Activated T-cell treated with anti-CD3 and anti-CD28 coated beads for 48 hours (primary cell): ENCODE results near the gene MFRP.

Experiments
- DNase-seq: peaks from one replicate; pipeline ENCODE4 v3.0.0-alpha.2; 2020; ENCODE audit warnings: low read depth

MFRP gene

DNA sequence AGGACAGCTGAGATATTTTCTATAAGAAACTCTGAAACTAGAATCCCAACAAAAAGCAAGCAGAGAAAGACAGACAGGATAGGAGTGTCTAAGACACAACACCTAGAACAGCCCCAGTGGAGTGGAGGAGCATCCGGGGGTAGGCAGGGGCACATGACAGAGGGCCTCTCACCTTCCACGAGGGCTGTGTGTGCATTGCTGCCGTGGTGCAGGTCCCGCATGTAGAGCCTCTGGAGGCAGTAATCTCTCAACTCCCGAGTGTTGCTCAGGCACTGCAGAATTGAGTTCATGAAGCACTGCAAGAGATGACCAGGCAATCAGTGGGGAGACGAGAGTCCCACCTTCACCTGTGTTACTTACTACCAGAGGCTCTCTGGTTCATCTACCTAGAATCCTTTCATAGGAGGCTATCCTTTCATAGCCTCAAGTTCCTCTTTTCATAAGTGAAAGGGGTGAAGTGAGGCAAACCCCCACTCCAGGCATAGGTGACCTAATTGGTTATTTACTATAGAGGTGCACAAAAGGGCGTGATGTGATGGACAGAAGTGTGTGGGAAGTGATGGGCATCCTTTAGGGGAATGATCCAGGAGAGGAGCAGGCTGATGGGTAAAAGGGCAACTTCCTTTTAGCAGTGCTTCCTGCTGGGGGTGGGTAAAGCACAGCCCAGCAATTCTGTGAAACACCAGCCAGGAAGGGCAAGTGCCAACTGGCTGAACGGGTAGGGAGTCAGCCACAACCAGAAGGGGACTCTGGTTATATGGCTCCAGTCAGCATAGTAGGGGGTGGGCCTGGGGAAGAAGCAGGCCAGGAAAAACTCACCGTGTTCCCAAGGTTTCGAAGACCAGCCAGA lies 13.1 kb upstream of the MFRP start:
- no peak for DNase-seq

GRCh38 chr11:119357074-119357473 lies 10.6 kb upstream of the MFRP start:
- no peak for DNase-seq

DNA sequence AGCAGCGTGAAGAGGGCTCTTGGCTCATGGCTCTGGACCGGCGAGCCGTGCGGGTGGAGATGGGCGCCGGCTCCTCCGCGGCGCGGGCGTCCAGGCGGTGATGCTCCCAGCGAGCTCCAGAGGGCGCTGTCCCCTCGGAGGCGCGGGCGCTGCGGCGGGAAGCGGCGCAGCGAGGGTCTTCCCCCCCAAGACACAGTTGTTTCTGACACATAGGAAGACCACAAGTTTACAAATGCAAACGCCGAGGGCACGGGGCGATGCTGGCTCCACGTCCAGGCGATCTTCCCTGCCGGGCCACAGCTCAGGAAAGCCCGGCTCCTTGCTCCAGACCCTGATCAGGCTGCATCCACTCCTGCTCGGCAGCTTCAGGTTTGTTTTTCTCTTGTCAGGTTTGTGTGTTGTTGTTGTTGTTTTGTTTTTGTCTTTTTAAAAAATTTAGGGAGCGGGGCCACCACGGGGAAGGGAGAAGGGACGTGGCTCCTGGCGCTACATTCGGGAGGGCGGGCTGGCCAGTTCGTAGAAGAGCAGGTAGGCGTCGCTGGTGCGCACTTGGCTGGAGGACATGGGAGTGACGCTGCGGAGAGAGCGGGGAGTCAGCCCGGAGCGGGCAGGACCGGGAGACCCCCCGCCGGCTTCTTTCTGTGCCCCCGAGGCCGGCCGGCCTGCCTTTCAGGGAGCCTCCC lies 10.0 kb upstream of the MFRP start:
- DNase-seq: peak; percentile 68

- DNase-seq: no peak
Observed at GRCh38 chr11:119355091-119355843, 8.8 kb upstream of the MFRP start.

- DNase-seq: no peak
Observed at GRCh38 chr11:119352857-119353260, 6.4 kb upstream of the MFRP start.

GRCh38 chr11:119351232-119351631 lies 4.7 kb upstream of the MFRP start:
- DNase-seq: no peak

- DNase-seq: no peak
Observed at GRCh38 chr11:119350302-119350701, 3.8 kb upstream of the MFRP start.

- DNase-seq: no peak
Observed at GRCh38 chr11:119347940-119348605, 1.6 kb upstream of the MFRP start.

DNA sequence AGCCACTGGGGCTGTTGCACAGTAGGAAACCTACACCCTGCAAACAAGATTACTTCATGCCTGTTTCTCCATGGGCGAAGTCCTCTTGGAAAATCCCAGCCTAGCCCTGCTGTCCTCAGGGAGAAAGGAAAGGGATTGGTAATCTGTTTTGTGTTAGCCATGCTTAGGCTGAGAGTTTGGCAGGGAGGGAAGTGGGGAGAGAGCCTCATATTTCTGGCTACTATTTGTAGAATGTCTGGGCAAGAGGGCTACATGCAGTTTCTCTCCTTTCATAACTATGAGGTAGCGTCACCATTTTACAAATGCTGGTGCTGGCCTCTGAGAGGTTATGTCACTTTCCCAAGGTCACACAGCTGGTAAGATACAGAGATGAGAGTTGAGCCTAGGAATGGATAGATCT lies 737 bp upstream of the MFRP start:
- no peak for DNase-seq

- DNase-seq: no peak
Observed at GRCh38 chr11:119345685-119346084, 820 bp downstream of the MFRP start.

DNA sequence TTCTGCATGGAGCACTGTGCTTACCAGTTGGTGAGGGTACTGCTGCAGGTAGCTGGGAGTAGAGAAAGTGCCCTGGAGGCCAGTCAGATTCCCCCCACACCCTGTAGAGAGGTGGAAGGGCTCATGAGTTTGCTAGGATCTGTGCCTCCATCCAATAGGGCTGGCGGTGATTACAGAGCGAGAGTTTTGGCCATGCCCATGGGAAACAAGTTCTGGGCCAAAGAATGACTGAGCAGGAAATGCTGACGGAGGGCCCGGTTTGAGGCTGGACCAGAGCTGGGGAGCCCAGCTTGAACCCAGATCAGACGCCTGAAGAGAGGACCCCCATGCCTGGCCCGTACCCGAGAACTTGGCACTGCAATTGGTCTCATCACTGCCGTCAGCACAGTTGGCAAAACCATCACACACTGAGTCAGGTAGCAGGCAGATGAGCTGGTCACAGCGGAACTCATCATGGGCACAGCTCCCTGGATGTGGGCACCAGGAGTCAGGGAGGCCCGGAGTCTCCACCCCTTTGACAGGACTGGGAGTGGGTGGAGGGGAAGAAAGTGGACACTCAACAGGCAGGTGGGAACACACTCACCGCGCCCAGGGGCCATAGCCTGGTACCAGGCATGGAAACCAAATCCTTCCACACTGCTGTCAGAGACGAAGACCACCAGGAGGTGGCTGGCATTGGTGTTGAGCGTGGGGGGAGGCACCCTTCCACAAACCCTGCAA lies 2.1 kb downstream of the MFRP start:
- DNase-seq: no peak

DNA sequence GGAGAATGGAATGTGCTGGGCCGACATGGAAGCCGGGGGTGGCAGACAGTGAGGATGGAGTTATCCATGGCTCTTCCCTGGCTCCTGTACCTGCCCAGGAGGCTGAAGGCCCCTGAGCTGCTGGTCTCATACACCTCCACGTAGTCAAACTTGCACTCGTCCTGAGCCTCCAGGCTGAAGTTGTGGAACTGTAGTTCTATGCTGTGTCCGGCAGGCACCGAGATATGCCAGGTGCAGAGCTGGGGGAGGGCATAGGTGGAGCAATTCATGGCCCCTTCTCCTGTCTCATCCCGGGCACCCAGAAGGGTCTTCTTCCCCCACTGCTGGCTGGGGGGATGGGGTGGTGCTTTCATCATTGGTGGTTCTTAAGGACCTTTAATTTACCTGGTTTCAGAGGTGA lies 2.8 kb downstream of the MFRP start:
- DNase-seq: no peak

- DNase-seq: no peak
Observed at GRCh38 chr11:119342362-119343130, 4.0 kb downstream of the MFRP start.

DNA sequence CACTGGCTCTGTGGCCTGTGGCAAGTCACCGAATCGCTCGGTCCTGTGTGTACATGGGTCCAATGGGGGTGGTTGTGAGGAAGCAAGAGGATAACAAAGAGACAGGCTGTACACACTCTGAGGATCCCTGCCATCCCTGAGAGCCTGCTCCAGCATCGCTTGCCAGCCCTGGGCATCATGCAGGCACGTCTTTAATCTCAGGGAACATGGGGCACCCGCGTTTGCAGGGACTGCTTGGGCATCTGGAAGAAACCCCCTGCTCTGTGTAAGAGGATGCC lies 4.5 kb downstream of the MFRP start:
- no peak for DNase-seq

DNA sequence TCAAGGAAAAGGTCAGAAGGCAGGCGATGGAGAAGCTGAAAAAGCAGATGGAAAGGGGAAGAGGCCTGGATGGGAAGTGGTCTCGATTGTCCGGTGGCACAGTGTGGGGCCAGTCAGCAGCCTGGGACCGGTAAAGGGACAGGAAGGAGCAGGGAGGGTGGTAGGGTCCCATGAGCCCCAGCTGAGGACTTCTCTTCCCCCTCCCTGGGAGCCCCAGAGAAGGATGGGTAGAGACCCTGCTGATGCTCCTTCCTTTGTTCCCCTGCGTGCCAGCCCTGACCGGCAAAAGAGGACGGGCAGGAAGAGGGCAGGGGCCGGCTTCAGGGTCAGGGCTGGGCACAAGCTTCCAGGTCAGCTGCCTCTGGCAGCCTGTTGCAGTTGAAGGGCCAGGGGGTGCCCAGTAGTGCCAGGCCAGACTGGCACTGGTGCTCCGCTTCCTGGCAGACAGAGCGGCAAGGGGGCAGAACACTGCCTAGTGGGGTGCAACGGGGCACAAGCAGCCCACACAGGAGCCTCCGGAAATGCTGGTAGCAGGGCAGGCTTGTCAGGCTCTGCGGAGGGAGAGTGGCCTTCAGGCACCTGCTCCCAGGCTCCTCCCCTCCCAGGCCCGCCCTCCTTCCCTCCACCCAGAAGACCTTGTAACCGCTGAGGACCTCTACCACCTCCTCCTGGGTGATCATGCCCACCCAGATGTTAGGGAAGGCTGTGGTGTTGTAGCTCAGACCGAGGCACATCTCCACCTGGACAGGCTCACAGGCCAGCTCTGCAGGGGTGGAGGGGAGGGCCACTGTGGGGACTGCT lies 5.1 kb downstream of the MFRP start:
- no peak for DNase-seq

GRCh38 chr11:119340335-119341221 lies 5.9 kb downstream of the MFRP start, which contains the start of gene C1QTNF5:
C1QTNF5 (minus strand) TSS chr11:119340883; CDS start chr11:119340397, 486 bp downstream.
- no peak for DNase-seq

DNA sequence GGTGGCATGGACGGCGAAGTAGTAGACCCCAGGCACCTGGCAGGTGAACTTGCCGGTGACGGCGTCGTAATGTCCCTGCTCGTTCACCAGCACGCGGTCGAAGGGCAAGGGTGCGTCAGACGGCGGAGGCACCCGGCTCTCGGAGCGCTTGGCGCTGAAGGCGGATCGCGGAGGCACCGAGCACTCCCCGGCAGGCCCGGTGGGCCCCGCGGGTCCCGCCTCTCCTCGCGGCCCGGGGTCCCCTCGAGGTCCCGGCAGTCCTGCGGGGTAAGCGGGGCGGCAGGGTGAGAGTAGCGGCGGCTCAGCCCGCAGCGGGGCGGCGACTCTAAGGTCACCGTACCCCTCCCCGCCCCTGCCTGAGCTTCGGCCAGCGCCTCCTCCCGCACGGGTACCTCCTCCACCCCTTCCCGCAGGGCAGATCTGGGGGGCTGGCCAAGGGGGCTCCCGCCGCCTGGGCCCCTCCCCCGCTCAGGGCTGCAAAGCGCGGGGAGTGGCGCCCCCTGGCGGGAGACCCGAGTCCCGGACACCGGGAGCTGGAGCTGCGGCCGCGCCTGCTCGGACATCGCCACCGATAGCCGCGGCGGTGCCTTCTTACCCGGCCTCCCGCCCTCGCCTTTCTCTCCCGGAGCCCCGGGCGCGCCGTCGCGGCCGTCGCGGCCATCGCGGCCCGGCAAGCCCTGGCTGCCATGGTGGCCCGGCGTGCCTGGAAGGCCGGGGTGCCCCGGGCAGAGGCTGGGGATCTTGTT lies 6.7 kb downstream of the MFRP start:
- no peak for DNase-seq

- DNase-seq: no peak
Observed at GRCh38 chr11:119338965-119339588, 7.4 kb downstream of the MFRP start.
